CD14-positive monocyte (primary cell): ENCODE data around the gene IPMK. TPM values are rescaled to one million over a fixed set of nuclear protein-coding genes. Genes with fewer than 3 reads are reported as not detected.

Source experiments
- DNase-seq, 3 donors: peaks; one replicate each; pipeline ENCODE4 v3.0.0-alpha.2; 2011 to 2022
- H2AFZ ChIP-seq: 2 replicates; pipeline ENCODE4 v1.6.0; 2012; ENCODE audit warnings: mild to moderate bottlenecking, low read depth, low read length, inconsistent platforms; ENCODE audit not compliant: insufficient read depth, poor library complexity, severe bottlenecking
- H3K27ac ChIP-seq, 2 donors: 1 replicate in 1 of 2; 2 replicates in 1 of 2; pipeline ENCODE4 v1.5.1; 2012 to 2013; ENCODE audit warnings: low read length in 2 of 2, control low read depth in 1 of 2, inconsistent platforms in 1 of 2, low read depth in 1 of 2, mild to moderate bottlenecking in 1 of 2
- H3K27me3 ChIP-seq, 2 donors: one replicate each; pipeline versions ENCODE4 v1.6.0 to v1.6.1; 2011 to 2013; ENCODE audit warnings: low read length in 2 of 2; ENCODE audit not compliant: control insufficient read depth in 2 of 2, insufficient read depth in 2 of 2
- H3K36me3 ChIP-seq, 2 donors: replicated peaks in 1 of 2; 1 replicate in 1 of 2; 2 replicates in 1 of 2; pipeline versions ENCODE4 v1.5.1 to v1.6.1; 2012 to 2013; ENCODE audit warnings: low read length in 2 of 2, control low read depth in 1 of 2, inconsistent platforms in 1 of 2, mild to moderate bottlenecking in 1 of 2; ENCODE audit not compliant: insufficient read depth in 2 of 2, control insufficient read depth in 1 of 2
- H3K4me1 ChIP-seq, 2 donors: 1 replicate in 1 of 2; 2 replicates in 1 of 2; pipeline versions ENCODE4 v1.5.1 to v1.6.1; 2012 to 2013; ENCODE audit warnings: low read length in 2 of 2, control low read depth in 1 of 2, inconsistent platforms in 1 of 2, mild to moderate bottlenecking in 1 of 2, moderate library complexity in 1 of 2; ENCODE audit not compliant: insufficient read depth in 2 of 2, control insufficient read depth in 1 of 2
- H3K4me2 ChIP-seq: replicated peaks from 2 replicates; pipeline ENCODE3; 2012; ENCODE audit warnings: low read length, moderate library complexity, mild to moderate bottlenecking; ENCODE audit not compliant: poor library complexity, severe bottlenecking; ENCODE audit errors: extremely low read depth
- H3K4me3 ChIP-seq, 3 experiments: fragments of 200-600 bp in 1 of 3; sonication (generic) in 1 of 3; replicated peaks in 1 of 3; 1 replicate in 2 of 3; 2 replicates in 1 of 3; pipeline ENCODE4 v1.5.1; 2011 to 2013; ENCODE audit warnings: low read length in 3 of 3, mild to moderate bottlenecking in 3 of 3, control low read depth in 2 of 3, low read depth in 2 of 3, inconsistent platforms in 1 of 3, moderate library complexity in 1 of 3
- H3K79me2 ChIP-seq: 2 replicates; pipeline ENCODE4 v1.6.0; 2012; ENCODE audit warnings: mild to moderate bottlenecking, control low read depth, inconsistent platforms, low read length, moderate library complexity; ENCODE audit not compliant: insufficient read depth
- H3K9ac ChIP-seq: 2 replicates; pipeline ENCODE4 v1.6.0; 2017; ENCODE audit warnings: low read length, mild to moderate bottlenecking; ENCODE audit not compliant: insufficient read depth, poor library complexity, severe bottlenecking
- H3K9me3 ChIP-seq, 2 donors: replicated peaks in 1 of 2; 1 replicate in 1 of 2; 2 replicates in 1 of 2; pipeline versions ENCODE4 v1.5.1 to v1.6.1; 2012 to 2013; ENCODE audit warnings: low read length in 2 of 2, control low read depth in 1 of 2; ENCODE audit not compliant: control insufficient read depth in 1 of 2, insufficient read depth in 1 of 2
- H4K20me1 ChIP-seq: 2 replicates; pipeline ENCODE4 v1.6.0; 2012; ENCODE audit warnings: mild to moderate bottlenecking, low read length, control low read depth, moderate library complexity; ENCODE audit not compliant: insufficient read depth
- H3K27ac Mint-ChIP-seq, 7 donors: one replicate each; pipeline ENCODE4 v1.8.0; 2020; ENCODE audit warnings: mild to moderate bottlenecking in 7 of 7, mixed read lengths in 7 of 7, moderate library complexity in 6 of 7, inconsistent platforms in 2 of 7
- H3K27me3 Mint-ChIP-seq, 3 donors: one replicate each; pipeline ENCODE4 v1.8.0; 2021 to 2022; ENCODE audit warnings: low read depth in 3 of 3, mild to moderate bottlenecking in 3 of 3, mixed read lengths in 3 of 3, moderate library complexity in 3 of 3, inconsistent platforms in 1 of 3
- H3K36me3 Mint-ChIP-seq, 2 donors: one replicate each; pipeline ENCODE4 v1.8.0; 2020; ENCODE audit warnings: mixed read lengths in 2 of 2, inconsistent platforms in 1 of 2, mild to moderate bottlenecking in 1 of 2
- H3K4me1 Mint-ChIP-seq: one replicate; pipeline ENCODE4 v1.8.0; 2020; ENCODE audit warnings: mild to moderate bottlenecking, mixed read lengths
- H3K4me3 Mint-ChIP-seq, 2 donors: one replicate each; pipeline ENCODE4 v1.8.0; 2020; ENCODE audit warnings: mild to moderate bottlenecking in 2 of 2, mixed read lengths in 2 of 2, moderate library complexity in 1 of 2
- H3K9me3 Mint-ChIP-seq, 7 donors: one replicate each; pipeline ENCODE4 v1.8.0; 2020 to 2022; ENCODE audit warnings: mixed read lengths in 7 of 7, mild to moderate bottlenecking in 6 of 7, moderate library complexity in 6 of 7, inconsistent platforms in 2 of 7
- CTCF ChIP-seq: fragments of 200-600 bp; IDR thresholded peaks from one replicate; pipeline ENCODE4 v1.8.0; 2022; ENCODE audit warnings: antibody characterized with exemption, mild to moderate bottlenecking
- WGBS: methylation state at CpG from one replicate; pipeline ENCODE4 v1.1.5; 2013; ENCODE audit warnings: missing lambda C conversion rate; ENCODE audit not compliant: insufficient coverage; 5-methylcytosine and 5-hydroxymethylcytosine counted together
- intact Hi-C, 2 donors: fragments of 100-400 bp; cut with micrococcal nuclease; formaldehyde crosslinking; loops; one replicate each; pipeline versions ENCODE4 v1.15.0 to v1.15.1; 2023
- polyA plus RNA-seq, 3 donors: library from polyadenylated mRNA; depleted of rRNA in 1 of 3; unstranded in 2 of 3; stranded (reverse) in 1 of 3; fragments of 300-500 nt in 2 of 3; fragments of >200 nt in 1 of 3; fragmentation: Illumina TruSeq in 2 of 3; gene quantifications; 1 replicate in 2 of 3; 2 replicates in 1 of 3; pipeline ENCODE4 v1.2.3, GENCODE V29; 2012 to 2021

Gene IPMK
- polyA plus RNA-seq, 3 donors = 6.1 to 10.9 (median 8.8) TPM

- peaks cover 13% of the 10 kb centered on the region for H3K79me2 ChIP-seq
- no peak overlapping the region for H3K4me2 ChIP-seq
- no peaks in the 10 kb centered on the region for H3K36me3 ChIP-seq
- Mint-ChIP-seq H3K9me3 (no peaks in the 10 kb centered on the region), H3K4me3 (no peak overlapping the region), H3K27me3 (peaks cover 0 to 2% (median 0%) of the 10 kb centered on the region in 3 donors), H3K36me3 (peaks cover 6 to 12% of the 10 kb centered on the region in 2 donors), H3K4me1 (peaks cover 7% of the 10 kb centered on the region), H3K27ac (no peak overlapping the region)
- no peak overlapping the region for H3K9ac ChIP-seq
- no peak for DNase-seq
- H3K4me3 ChIP-seq = no peak overlapping the region
- TF ChIP-seq CTCF = no peak
- no peaks in the 10 kb centered on the region for H4K20me1 ChIP-seq
- no peak overlapping the region for H3K27ac ChIP-seq
- no peaks in the 10 kb centered on the region for H3K27me3 ChIP-seq
- H3K9me3 ChIP-seq = no peaks in the 10 kb centered on the region
- no peak overlapping the region for H2AFZ ChIP-seq
- H3K4me1 ChIP-seq = peaks cover 8 to 9% of the 10 kb centered on the region in 2 donors
- intact Hi-C loops = no loop called here
Measured at GRCh38 chr10:58275908-58276307, 8.2 kb upstream of the IPMK start.

- Histone ChIP-seq H3K9ac (no peak overlapping the region), H3K4me3 (no peak overlapping the region), H3K27ac (no peak overlapping the region), H3K27me3 (no peaks in the 10 kb centered on the region), H2AFZ (no peak overlapping the region), H4K20me1 (no peaks in the 10 kb centered on the region), H3K4me2 (no peak overlapping the region), H3K36me3 (no peaks in the 10 kb centered on the region), H3K9me3 (no peaks in the 10 kb centered on the region), H3K79me2 (peaks cover 19% of the 10 kb centered on the region), H3K4me1 (peaks cover 8 to 9% of the 10 kb centered on the region in 2 donors)
- H3K27ac Mint-ChIP-seq = no peak overlapping the region
- H3K9me3 Mint-ChIP-seq = no peaks in the 10 kb centered on the region
- no peak for DNase-seq
- peaks cover 8% of the 10 kb centered on the region for H3K4me1 Mint-ChIP-seq
- WGBS = 100% methylated on average over 1 of the region's 2 CpGs
- TF ChIP-seq CTCF = no peak
- H3K36me3 Mint-ChIP-seq = peaks cover 6 to 11% of the 10 kb centered on the region in 2 donors
- H3K4me3 Mint-ChIP-seq = no peak overlapping the region
- H3K27me3 Mint-ChIP-seq = peaks cover 0 to 2% (median 0%) of the 10 kb centered on the region in 3 donors
- intact Hi-C loops = no loop called here
Measured at GRCh38 chr10:58275261-58275660, 7.6 kb upstream of the IPMK start.
